HCT116 (cell line): ENCODE results near the gene ZNF423.

ENCODE experiments used
- ATF3 ChIP-seq: IDR thresholded peaks from 2 replicates; pipeline ENCODE4 v1.6.1; 2012
- CEBPB ChIP-seq: IDR thresholded peaks from 2 replicates; pipeline ENCODE4 v1.6.1; 2012; ENCODE audit warnings: low read depth
- CTCF ChIP-seq, 3 experiments: fragments of 200-600 bp in 1 of 3; sonication (generic) in 1 of 3; IDR thresholded peaks in 2 of 3; conservative IDR thresholded peaks in 1 of 3; 2 replicates each; pipeline ENCODE4 v1.5.1; 2012 to 2017; ENCODE audit warnings: low read depth in 2 of 3, low read length in 2 of 3, antibody characterized with exemption in 1 of 3, borderline replicate concordance in 1 of 3, control low read depth in 1 of 3, mild to moderate bottlenecking in 1 of 3, mixed read lengths in 1 of 3, mixed run types in 1 of 3, moderate library complexity in 1 of 3; ENCODE audit not compliant: insufficient read depth in 1 of 3
- EZH2 ChIP-seq: fragments of 200-600 bp; sonication (generic); IDR thresholded peaks from 2 replicates; pipeline ENCODE4 v1.6.1; 2017; ENCODE audit warnings: antibody characterized with exemption, mixed run types
- EZH2phosphoT487 ChIP-seq: fragments of 200-600 bp; IDR thresholded peaks from 2 replicates; pipeline ENCODE4 v1.6.1; 2018; ENCODE audit warnings: antibody characterized with exemption, borderline replicate concordance
- JUND ChIP-seq: IDR thresholded peaks from 2 replicates; pipeline ENCODE4 v1.6.1; 2012
- MAX ChIP-seq: IDR thresholded peaks from 2 replicates; pipeline ENCODE4 v1.6.1; 2012
- POLR2A ChIP-seq: IDR thresholded peaks from 2 replicates; pipeline ENCODE4 v1.7.0; 2011; ENCODE audit warnings: borderline replicate concordance; ENCODE audit not compliant: insufficient read depth, insufficient read length; ENCODE audit errors: extremely low read depth
- POLR2AphosphoS5 ChIP-seq: IDR thresholded peaks from 2 replicates; pipeline ENCODE4 v1.6.1; 2011; ENCODE audit warnings: mild to moderate bottlenecking, low read depth, low read length, moderate library complexity
- RAD21 ChIP-seq: IDR thresholded peaks from 2 replicates; pipeline ENCODE4 v1.6.1; 2012; ENCODE audit warnings: low read depth, mild to moderate bottlenecking
- TCF7L2 ChIP-seq: IDR thresholded peaks from 2 replicates; pipeline ENCODE4 v1.7.0; 2011; ENCODE audit warnings: borderline replicate concordance, inconsistent platforms; ENCODE audit not compliant: insufficient read depth, insufficient read length; ENCODE audit errors: extremely low read depth
- ZBTB33 ChIP-seq: IDR thresholded peaks from 2 replicates; pipeline ENCODE4 v1.6.1; 2011; ENCODE audit warnings: mild to moderate bottlenecking, low read length, moderate library complexity; ENCODE audit not compliant: insufficient replicate concordance; ENCODE audit errors: extremely low read depth
- ZFX ChIP-seq: fragments of 450-650 bp; IDR thresholded peaks from 2 replicates; pipeline ENCODE4 v1.6.1; 2017

GRCh38 chr16:49755313-49755620, 100.6 kb downstream of the ZNF423 start:
- TF ChIP-seq CTCF (IDR thresholded peaks at IDR 0.05 in 2 of 3, conservative IDR thresholded peaks at IDR 0.05 in 1 of 3; ENCODE audit: borderline replicate concordance in 1 of 3, insufficient read depth in 1 of 3, low read depth in 2 of 3, low read length in 2 of 3) (peak in 2 of 3 experiments; percentile 29 to 37; a peak in 2 of 6 replicates), POLR2A (no peak), EZH2phosphoT487 (no peak), RAD21 (peak; percentile 21; the same call in 1 of the 2 replicates), MAX (no peak), ATF3 (no peak), CEBPB (no peak), TCF7L2 (no peak), JUND (no peak), ZBTB33 (no peak), EZH2 (no peak), ZFX (no peak), POLR2AphosphoS5 (no peak)
